ENCODE measurements around the gene KLHDC7B.
"Not testable (repeated sequence)": the region's sequence is repeated elsewhere in the genome, so short reads cannot be mapped to it uniquely, and the experiment has no call there.

Gene KLHDC7B

DNA sequence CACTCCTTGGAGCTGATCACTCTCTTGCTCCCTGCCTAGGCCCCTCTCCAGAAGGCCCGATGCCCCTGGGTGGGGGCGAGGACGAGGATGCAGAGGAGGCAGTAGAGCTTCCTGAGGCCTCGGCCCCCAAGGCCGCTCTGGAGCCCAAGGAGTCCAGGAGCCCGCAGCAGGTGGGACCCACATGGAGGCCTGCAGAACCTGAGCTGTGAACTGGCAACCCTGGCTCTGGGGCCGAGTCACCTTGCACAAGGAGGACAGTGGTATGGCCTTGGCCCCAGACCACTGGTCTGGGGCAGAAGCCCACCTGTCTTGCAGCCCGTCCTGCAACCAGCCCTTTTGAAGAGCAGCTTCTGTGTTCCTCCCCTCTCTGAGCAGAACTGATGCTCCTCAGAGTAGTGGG, 26.5 kb upstream of the KLHDC7B start:
- Histone ChIP-seq H3K27me3 (ENCODE audit: insufficient read depth, poor library complexity, severe bottlenecking) (no peaks in the 10 kb centered on the region), H3K27ac (replicated peaks) (no peak overlapping the region), H3K4me3 (replicated peaks; ENCODE audit: insufficient read depth, low read length) (no peak overlapping the region)
- no peak for TF ChIP-seq SPI1 (IDR thresholded peaks at IDR 0.05; ENCODE audit: borderline replicate concordance, low read depth)
- no peak for TF ChIP-seq POLR2AphosphoS5 (IDR thresholded peaks at IDR 0.05; ENCODE audit: low read depth)
- TF ChIP-seq CTCF (IDR thresholded peaks at IDR 0.05; ENCODE audit: insufficient read depth, low read length) = no peak
- no peak for TF ChIP-seq REST (IDR thresholded peaks at IDR 0.05; ENCODE audit: insufficient replicate concordance, low read depth)
- no peak for TF ChIP-seq GABPA (IDR thresholded peaks at IDR 0.05; ENCODE audit: low read depth)
- DNase-seq (ENCODE audit: low read depth in 1 of 2, low spot score in 1 of 2) = no peak

- not testable (repeated sequence) for H3K4me3 ChIP-seq (replicated peaks; ENCODE audit: insufficient read depth, low read length); DNase-seq (ENCODE audit: low read depth in 1 of 2, low spot score in 1 of 2); H3K27me3 ChIP-seq (ENCODE audit: insufficient read depth, poor library complexity, severe bottlenecking); H3K27ac ChIP-seq (replicated peaks)
Measured at GRCh38 chr22:50520184-50520583, 25.5 kb upstream of the KLHDC7B start.

DNA sequence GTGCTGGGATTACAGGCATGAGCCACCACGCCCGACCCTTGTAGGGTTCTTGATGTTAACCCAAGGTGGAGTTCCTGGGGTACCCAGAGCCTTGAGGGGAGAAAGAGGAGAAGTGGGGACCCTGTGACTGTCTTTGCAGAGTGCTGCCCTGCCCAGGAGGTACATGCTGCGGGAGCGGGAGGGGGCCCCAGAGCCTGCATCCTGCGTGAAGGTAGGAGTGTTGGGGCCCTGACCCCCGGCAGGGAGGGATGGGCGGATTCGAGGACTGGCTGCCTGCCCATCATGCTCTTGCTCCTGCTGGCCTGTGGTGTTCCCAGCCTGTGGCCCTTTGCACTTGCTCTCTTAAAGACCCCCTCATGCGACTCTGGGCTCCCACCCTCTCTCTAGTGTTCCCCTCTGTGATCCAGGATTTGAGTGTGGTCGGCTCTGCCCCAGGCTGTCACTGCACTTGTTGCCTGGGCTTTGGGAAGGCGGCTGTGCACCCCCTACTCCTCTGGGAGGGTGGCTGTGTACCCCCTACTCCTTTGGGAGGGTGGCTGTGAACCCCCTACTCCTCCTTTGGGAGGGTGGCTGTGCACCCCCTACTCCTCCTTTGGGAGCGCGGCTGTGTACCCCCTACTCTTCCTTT, 24.8 kb upstream of the KLHDC7B start:
- Histone ChIP-seq H3K4me3 (replicated peaks; ENCODE audit: insufficient read depth, low read length) (no peak overlapping the region), H3K27me3 (ENCODE audit: insufficient read depth, poor library complexity, severe bottlenecking) (no peaks in the 10 kb centered on the region), H3K27ac (replicated peaks) (no peak overlapping the region)
- TF ChIP-seq POLR2AphosphoS5 (IDR thresholded peaks at IDR 0.05; ENCODE audit: low read depth) = no peak
- no peak for TF ChIP-seq GABPA (IDR thresholded peaks at IDR 0.05; ENCODE audit: low read depth)
- no peak for TF ChIP-seq CTCF (IDR thresholded peaks at IDR 0.05; ENCODE audit: insufficient read depth, low read length)
- no peak for TF ChIP-seq REST (IDR thresholded peaks at IDR 0.05; ENCODE audit: insufficient replicate concordance, low read depth)
- no peak for TF ChIP-seq SPI1 (IDR thresholded peaks at IDR 0.05; ENCODE audit: borderline replicate concordance, low read depth)
- no peak for DNase-seq (ENCODE audit: low read depth in 1 of 2, low spot score in 1 of 2)

- Histone ChIP-seq H3K27me3 (ENCODE audit: insufficient read depth, poor library complexity, severe bottlenecking) (no peaks in the 10 kb centered on the region), H3K27ac (replicated peaks) (no peak overlapping the region), H3K4me3 (replicated peaks; ENCODE audit: insufficient read depth, low read length) (no peak overlapping the region)
- TF ChIP-seq GABPA (IDR thresholded peaks at IDR 0.05; ENCODE audit: low read depth) = no peak
- DNase-seq (ENCODE audit: low read depth in 1 of 2, low spot score in 1 of 2) = no peak
Measured at GRCh38 chr22:50521710-50522109, 24.0 kb upstream of the KLHDC7B start.

DNA sequence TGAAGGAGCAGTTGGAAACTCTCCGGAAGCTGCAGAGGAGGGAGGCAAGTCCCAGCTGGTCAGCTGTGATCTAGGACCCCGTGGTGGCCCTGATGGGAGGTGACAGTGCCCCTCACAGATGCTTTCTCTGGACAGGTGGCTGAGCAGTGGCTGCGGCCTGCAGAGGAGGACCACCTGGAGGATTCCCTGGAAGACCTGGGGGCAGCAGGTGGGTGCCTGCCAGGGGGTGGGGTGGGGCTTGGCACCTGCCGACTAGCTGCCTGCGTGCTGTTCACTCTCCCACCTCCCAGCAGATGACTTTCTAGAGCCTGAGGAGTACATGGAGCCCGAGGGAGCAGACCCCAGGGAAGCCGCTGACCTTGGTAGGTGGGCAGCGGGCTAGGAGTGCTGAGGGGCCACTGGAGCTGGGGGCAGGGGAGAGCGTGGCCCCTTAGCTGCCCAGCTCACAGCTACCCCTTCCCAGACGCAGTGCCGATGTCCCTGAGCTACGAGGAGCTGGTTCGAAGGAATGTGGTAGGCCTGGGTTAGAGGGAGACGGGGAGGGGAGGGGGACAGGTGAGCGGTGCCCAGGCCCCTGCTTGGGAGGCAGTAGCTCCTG, 23.4 kb upstream of the KLHDC7B start:
- no peak for DNase-seq (ENCODE audit: low read depth in 1 of 2, low spot score in 1 of 2)
- no peak overlapping the region for H3K27ac ChIP-seq (replicated peaks)
- no peak for TF ChIP-seq SPI1 (IDR thresholded peaks at IDR 0.05; ENCODE audit: borderline replicate concordance, low read depth)
- no peak for TF ChIP-seq CTCF (IDR thresholded peaks at IDR 0.05; ENCODE audit: insufficient read depth, low read length)
- TF ChIP-seq POLR2AphosphoS5 (IDR thresholded peaks at IDR 0.05; ENCODE audit: low read depth) = no peak
- no peak for TF ChIP-seq GABPA (IDR thresholded peaks at IDR 0.05; ENCODE audit: low read depth)
- TF ChIP-seq REST (IDR thresholded peaks at IDR 0.05; ENCODE audit: insufficient replicate concordance, low read depth) = no peak
- no peak overlapping the region for H3K4me3 ChIP-seq (replicated peaks; ENCODE audit: insufficient read depth, low read length)
- no peaks in the 10 kb centered on the region for H3K27me3 ChIP-seq (ENCODE audit: insufficient read depth, poor library complexity, severe bottlenecking)

Data from HL-60 (cell line).